ENCODE results near the gene STAT5B.

DNA sequence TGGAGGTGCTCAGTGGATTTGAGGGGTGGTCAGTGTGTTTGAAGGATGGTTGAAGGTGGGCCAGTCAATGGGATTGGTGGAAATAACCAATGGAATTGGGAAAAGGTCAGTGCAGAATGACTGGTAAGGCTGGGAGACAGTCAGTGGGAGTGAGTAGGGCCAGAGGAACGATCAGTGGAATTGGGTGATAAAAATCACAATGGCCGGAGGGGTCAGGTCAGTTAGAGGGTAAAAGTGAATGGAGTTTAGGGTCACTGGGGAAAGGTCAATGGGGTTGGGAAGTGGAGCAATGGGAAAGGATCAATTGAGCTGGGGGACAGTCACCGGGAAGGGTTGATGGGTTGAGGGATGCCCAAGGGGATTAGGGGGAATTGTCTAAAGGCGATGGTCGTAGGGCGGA lies 110.4 kb downstream of the STAT5B start:
- TF ChIP-seq POLR2A (IDR thresholded peaks at IDR 0.05; ENCODE audit: low read depth, low read length) (no peak), TAF1 (IDR thresholded peaks at IDR 0.05; ENCODE audit: borderline replicate concordance, low read depth, low read length) (no peak), POLR2AphosphoS5 (IDR thresholded peaks at IDR 0.05; ENCODE audit: low read depth, low read length) (no peak)

Data from GM12892 (cell line).